ENCODE data around the gene R3HDM2.
"Not testable (repeated sequence)": the region's sequence is repeated elsewhere in the genome, so short reads cannot be mapped to it uniquely, and the experiment has no call there.

The R3HDM2 gene

DNA sequence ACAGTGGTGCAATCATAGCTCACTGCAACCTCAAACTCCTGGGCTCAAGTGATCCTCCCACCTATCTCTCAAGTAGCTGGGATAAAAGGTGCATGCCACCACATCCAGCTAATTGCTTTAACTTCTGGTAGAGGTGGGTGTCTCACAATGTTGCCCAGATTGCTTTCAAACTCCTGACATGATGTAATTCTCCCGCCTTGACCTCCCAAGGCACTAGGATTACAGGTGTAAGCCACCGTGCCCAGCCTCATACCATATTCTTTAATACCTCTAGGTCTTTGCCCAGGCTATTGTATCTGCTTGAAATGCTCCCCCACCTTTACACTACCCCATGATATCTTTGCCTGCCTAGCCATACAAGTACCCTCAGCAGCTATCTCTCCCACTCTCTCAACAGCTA is 11.3 kb downstream of the R3HDM2 start:
- DNase-seq, result no peak

DNA sequence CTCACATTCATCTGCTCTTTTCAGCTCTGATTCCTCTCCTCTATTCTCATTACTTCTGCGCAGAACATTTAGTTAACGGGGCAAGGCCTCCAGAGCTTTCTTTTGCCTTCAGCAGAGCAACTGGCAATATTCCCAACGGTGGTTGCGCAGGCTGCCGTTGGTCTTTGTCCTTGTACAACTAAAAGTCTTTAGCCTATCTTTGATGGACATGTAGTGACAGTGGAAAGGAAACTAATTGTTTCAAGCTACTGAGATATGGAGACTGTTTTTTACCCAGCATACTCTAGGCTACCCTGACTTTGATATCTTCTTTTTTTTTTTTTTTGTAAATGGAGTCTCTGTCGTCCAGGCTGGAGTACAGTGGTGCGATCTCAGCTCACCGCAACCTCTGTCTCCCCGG is 12.6 kb downstream of the R3HDM2 start:
- no peak for DNase-seq

DNA sequence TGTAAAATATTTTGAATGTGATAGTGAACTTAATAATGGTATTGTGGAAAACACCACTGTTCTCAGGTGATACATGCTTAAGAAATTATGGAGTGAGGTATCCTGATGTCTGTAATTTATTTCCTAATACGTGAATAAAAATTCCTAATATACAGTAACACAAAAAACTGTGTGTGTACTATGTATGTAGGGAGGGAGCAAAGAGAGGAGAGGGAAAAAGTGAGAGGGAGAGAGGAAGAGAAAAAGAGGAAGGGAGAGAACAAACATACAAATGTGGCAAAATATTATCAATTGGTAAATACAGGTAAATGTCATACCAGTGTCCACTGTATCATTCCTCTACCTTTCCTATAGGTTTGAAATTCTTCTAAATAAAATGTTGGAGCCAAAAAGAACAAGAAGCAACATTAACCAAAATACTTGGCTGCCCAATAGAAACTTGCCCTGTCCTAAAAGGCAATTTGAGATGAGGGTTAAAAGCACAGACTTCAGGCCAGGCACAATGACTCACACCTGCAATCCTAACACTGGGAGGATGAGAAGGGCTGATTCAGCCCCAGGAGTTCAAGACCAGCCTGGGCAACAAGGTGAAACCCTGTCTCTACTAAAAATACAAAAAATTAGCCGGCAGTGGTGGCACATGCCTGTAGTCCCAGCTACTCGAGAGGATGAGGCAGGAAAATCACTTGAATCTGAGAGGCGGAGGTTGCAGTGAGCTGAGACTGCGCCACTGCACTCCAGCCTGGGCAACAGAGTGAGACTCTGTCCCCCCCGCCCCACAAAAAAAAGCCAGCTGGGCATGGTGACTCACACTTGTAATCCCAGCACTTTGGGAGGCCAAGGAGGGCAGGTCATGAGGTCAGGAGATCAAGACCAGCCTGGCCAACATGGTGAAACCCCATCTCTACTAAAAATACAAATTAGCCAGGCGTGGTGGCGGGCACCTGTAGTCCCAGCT is 14.5 kb downstream of the R3HDM2 start:
- DNase-seq, result no peak

DNA sequence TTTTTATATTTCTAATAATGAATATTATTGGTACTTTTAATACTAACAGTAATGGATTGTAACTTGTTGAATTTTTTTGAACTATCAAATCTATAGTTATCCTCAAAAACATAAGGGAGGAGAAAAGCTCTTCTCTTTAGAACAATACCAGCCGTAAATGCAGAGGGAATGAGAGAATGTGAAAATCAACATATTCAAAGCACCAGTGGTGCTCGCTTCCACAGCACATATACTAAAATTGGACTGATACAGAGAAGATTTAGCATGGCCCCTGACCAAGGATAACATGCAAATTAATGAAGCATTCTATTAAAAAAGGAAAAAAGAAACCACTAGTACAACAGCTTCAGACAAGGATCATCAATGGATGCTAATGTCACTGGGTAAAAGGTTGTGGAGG is 15.8 kb downstream of the R3HDM2 start:
- no peak for DNase-seq

DNA sequence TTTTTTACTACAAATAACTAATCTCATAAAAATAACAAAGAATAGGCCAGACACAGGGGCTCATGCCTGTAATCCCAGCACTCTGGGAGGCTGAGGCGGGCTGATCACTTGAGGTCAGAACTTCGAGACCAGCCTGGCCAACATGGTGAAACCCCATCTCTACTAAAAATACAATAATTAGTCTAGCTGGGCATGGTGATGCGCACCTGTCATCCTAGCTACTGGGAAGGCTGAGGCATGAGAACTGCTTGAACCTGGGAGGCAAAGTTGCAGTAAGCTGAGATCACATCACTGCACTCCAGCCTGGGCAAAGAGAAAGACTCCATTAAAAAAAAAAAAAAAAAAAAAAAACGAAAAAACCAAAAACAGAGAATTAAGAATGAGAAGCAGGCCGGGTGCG is 16.7 kb downstream of the R3HDM2 start:
- not testable (repeated sequence) for DNase-seq

DNA sequence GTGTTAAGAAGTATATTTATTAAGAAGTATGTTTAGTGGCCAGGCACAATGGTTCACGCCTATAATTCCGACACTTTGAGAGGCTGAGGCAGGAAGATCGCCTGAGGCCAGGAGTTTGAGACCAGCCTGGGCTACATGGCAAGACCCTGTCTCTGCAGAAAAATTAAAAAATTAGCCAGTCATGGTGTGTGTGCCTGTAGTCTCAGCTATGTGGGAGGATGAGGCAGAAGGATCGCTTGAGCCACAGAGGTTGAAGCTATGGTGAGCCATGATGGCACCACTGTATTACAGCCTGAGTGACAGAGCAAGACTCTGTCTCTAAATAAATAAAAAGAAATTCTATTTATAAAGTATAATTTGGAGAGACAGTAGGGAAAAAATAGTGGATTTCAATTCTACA is 20.3 kb downstream of the R3HDM2 start:
- DNase-seq, result no peak

DNA sequence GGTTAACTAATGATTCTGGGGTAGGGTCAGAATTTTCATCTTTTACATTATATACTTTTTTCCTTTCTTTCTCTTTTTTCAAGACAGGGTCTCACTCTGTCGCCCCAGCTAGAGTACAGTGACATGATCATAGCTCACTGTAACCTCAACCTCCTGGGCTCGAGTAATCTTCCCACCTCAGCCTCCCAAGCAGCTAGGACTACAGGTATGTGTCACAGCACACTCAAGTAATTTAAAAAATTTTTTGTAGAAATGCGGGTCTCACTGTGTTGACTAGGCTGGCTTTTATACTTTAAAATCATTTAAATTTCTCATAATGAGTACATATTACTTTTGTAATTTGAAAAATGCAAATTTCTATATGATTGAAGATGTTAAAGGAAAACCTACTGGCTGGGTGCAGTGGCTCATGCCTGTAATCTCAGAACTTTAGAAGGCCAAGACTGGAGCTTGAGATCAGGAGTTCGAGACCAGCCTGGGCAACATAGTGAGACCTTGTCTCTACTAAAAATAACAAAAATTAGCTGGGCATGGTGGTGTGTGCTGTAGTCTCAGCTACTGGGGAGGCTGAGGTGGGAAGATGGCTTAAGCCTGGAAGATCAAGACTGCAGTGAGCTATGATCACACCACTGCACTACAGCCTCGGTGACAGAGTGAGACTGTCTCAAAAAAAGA is 25.7 kb downstream of the R3HDM2 start:
- DNase-seq, result peak; percentile 27

DNA sequence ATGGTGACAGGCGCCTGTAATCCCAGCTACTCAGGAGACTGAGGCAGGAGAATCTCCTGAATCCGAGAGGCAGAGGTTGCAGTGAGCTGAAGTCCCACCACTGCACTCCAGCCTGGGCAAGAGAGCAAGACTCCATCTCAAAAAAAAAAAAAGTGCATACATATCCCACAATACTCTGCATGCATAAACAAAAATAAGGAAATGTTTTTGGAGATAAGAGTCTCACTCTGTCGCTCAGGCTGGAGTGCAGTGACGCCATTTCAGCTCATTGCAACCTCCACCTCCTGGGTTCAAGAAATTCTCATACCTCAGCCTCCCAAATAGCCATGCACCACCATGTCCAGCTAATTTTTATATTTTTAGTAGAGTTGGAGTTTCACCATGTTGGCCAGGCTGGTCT is 28.7 kb downstream of the R3HDM2 start:
- not testable (repeated sequence) for DNase-seq

DNA sequence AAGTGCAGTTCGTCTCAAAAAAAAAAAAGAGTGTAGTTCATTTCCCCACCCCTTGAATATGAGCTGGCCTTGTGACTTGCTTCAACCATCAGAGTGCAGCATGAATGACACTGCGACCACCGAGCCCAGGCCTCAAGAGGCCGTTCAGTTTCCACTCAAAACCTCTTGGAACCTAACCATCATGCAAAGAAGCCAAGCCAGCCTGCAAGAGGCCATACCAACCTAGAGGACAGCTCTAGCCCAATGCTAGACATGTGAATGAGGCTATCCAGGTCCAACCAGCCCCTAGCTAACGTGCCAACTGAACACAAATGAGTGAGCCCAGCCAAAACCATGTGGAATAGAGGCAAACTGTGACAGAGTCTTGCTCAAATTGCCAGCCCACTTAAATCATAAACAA is 29.7 kb downstream of the R3HDM2 start:
- DNase-seq, result no peak

DNA sequence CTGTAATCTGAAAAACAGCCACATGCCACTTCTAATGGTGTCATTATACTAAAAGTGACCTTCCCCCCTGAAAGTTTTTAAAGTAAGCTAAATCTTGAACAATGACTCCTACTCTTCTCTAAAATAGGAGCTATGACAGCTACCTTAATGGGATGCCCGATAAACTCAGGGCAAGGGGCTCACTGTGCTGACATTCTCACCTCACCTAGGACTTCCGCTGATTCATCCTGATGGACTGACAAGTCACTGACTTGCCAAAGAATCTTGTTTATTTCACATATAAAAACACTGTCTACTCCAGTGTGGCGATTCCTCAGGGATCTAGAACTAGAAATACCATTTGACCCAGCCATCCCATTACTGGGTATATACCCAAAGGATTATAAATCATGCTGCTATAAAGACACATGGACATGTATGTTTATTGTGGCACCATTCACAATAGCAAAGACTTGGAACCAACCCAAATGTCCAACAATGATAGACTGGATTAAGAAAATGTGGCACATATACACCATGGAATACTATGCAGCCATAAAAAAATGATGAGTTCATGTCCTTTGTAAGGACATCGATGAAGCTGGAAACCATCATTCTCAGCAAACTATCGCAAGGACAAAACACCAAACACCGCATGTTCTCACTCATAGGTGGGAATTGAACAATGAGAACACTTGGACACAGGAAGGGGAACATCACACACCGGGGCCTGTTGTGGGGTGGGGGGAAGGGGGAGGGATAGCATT is 31.0 kb downstream of the R3HDM2 start:
- DNase-seq, result not testable (repeated sequence)

DNA sequence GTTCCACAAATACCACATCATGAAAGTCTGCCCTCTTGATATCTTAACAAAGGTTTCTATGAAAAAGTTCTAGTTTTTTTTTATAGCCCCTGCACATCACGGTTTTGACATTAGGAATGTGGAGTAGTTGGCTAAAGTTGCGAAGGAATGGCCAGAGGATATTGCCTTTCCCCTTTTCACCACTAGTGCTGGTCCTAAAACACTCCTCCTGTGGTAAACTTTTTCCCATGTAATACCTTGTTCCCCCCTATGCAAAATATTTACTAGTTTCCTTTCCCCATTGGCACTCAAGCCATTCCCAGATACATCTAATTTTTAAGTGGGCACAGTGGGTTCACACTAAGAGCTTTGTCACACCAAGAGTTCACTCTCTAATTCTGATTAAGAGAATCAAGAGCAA is 33.4 kb downstream of the R3HDM2 start:
- DNase-seq, result no peak

DNA sequence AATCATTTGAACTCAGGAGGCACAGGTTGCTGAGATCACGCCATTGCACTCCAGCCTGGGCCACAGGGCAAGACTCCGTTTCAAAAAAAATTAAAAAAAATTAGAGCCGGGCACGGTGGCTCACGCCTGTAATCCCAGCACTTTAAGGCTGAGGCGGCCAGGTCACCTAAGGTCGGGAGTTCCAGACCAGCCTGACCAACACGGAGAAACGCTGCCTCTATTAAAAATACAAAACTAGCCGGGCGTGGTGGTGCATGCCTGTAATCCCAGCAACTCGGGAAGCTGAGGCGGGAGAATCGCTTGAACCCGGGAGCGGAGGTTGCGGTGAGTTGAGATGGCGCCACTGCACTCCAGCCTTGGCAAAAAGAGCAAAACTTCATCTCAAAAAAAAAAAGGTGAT is 35.7 kb downstream of the R3HDM2 start:
- DNase-seq, result no peak

DNA sequence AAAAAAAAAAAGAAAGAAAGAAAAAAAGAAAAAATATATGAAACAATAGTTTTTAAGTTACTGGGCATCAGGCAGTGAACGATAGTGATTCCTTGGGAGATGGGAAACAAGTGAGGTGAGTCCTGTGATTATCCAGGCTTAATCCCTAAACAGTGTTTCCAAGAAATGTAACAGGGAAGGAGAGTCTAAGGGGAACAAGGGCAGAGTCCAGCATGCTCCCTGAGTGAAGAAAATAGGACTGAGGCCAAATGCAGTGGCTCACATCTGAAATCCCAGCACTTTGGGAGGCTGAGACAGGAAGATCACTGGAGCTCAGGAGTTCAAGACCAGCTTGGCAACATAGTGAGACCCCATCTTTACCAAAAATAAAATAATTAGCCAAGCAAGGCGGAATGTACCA is 40.7 kb downstream of the R3HDM2 start:
- DNase-seq, result no peak

DNA sequence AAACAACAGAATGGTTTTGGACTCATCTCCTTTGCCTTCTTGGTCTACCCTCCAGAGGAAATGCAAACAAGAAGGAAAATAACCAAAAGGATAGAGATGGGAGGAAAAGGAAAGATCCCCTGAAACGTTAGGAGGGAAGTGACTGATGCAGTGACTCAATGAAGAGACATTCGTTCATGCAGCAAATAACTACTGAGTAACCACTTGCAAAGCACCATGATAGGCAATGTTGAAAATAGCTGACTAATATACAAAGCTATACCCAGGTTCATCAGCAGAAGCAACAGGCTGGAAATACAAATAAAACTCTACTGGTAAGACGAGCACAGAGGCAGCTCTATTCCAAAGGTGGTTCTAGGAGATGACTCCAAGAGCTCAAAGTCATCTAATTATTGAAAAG is 41.8 kb downstream of the R3HDM2 start:
- DNase-seq, result no peak

DNA sequence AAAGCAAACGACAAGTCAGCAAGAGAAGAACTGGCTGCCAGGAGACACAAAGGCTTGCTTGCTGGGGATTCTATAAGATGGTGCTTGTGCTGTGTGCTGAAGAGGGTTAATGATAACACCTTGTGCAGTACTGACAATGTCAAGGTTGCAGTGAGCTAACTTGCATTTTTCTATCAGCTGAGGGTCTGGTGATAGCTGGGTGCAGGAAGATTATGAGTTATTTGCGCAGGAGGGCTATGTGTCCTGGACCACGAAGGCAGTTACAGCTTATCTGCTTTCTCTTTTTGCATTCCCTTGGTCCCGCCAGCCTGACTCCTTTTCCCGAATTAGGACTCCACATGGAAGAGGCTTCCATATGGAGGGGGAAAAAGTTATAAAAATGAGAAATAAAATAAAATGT is 42.4 kb downstream of the R3HDM2 start:
- no peak for DNase-seq

DNA sequence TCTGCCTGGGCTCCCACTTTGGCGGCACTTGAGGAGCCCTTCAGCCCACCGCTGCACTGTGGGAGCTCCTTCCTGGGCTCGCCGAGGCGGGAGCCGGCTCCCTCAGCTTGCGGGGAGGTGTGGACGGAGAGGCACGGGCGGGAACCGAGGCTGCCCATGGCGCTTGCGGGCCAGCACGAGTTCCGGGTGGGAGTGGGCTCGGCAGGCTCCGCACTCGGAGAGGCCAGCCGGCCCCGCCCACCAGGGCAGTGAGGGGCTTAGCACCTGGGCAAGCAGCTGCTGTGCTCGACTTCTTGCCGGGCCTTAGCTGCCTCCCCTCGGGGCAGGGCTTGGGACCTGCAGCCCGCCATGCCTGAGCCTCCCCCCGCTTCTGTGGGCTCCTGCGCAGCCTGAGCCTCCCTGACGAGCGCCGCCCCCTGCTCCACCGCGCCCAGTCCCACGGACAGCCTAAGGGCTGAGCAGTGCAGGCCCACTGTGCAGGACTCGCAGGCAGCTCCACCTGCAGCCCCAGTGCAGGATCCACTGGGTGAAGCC is 44.6 kb downstream of the R3HDM2 start:
- no peak for DNase-seq

DNA sequence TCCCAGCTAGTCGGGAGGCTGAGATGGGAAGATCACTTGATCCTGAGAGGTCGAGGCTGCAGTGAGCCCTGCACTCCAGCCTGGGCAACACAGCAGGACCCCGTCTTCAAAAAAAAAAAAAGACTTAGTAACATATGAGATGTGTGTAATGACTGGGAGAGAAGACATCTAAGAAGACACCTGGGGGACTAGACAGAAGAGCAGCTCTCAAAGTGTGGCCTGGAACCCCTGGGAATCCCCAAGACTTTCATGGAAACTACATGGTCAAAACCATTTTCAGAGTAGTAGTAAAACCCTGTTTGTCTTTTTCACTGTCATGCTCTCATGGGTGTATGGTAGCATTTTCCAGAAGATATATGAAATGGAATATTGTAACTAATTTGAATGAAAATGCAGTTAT is 45.3 kb downstream of the R3HDM2 start:
- no peak for DNase-seq

DNA sequence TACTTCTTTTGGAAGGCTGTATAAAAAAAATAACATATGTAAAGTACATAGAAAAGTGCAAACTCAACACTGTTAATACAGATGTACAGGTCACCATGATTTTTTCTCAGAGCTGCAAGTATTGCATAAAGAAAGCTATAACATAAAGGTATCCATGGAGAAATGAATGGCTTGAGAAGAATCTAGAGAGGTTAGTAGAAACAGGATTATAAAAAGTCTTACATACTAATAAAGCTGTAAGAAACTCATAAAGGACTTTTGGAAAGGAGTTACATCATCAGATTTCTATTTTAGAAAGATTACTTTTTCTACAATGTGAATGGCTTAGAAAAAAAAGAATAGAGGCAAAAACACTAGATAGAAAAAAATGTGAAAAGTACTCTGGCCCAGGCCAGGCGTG is 46.4 kb downstream of the R3HDM2 start:
- no peak for DNase-seq

DNA sequence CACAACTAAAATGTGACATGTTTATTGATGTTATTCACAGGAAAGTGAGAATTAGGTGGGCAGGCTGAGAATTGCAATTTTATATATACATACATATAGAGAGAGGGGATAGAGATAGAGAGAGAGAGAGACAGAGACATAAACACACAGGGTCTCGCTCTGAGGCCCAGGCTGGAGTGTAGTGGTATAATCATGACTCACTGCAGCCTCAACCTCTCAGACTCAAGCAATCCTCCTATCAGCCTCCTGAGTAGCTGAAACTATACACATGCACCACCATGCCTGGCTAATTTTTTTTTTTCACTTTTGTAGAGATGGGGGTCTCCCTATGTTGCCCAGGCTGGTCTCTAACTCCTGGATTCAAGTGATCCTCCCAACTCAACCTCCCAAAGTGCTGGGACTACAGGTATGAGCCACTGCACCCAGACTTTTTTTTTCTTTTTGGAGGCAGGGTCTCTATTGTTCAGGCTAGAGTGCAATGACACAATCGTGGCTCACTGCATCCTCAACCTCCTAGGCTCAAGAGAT is 49.1 kb downstream of the R3HDM2 start:
- DNase-seq, result no peak

DNA sequence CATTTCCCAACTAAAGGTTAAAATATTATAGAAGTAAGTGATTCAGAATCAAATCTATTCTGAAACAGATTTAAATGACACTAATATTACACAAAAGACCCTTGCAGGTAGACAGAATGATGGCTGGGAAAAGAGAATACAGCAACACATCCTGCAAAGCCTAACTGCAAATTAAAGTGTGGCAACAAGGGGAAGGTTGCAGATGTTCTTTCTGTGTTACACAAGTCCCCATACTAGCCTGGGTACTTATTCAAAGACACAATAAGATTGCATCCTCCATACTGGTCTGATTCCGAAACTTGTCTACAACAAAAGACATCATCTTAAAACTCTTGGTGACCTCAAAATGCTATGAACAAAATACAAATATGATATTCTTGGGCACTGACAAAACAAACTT is 50.5 kb downstream of the R3HDM2 start:
- no peak for DNase-seq

DNA sequence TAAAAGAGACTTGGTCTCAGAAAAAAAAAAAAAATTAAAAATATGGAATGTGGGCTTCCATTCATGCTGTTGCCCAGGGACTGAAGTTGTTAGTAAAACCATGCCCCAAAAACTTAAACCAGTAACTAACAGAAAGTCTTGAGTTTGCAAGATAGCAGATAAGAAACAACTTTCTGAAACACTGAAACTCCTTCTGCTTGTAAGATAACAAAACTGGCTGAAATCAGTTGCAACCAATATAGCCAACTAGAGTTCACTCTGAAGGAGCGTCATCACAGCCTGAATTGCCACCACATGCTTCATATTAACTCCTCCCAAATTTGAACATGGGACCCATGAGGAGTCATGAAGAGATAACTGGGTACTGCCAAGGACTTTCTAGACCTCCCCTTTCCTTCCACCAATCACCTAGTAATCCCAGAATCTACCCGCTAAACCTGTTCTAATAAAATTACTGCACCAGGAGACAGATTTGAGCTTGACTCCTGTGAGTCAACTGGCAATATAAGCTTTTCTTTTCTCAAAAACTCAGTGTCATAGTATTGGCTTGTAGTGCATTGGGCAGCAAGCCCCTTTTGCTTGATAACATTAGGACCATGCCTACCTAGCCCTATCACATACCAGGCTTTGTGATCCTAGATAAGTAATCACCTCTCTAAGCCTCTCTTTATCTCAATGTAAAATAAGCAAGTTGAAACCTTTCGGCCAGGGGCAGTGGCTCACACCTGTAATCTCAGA is 53.6 kb downstream of the R3HDM2 start:
- DNase-seq, result no peak

DNA sequence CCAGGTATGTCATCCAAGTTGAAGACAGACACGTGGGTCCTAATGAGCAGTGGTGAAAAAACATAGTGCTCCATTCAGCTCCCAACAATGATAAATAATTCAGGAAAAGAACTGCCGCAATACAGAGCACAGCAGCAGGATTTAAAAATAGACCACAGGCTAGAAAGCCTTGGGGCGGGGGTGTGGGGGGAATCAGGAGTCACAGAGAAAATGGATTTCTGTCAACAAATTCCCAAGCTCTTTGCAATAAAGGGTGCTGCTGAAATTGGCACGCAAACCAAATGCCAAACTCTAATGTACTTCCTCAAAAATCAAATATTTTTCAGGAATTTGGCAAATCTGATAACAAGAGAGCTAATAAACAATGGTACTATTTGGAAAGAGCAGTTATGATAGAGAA is 58.6 kb downstream of the R3HDM2 start:
- DNase-seq, result no peak

All from stimulated activated CD4-positive, alpha-beta T cell treated with anti-CD3 and anti-CD28 coated beads, Interleukin-15, amount 100 ng/mL, for 24 hours (primary cell).